GM12864 (cell line): ENCODE measurements around the gene CPNE5.

Source experiments
- DNase-seq: peaks from one replicate; pipeline ENCODE4 v3.0.0-alpha.2; 2011; ENCODE audit warnings: low read depth
- H3K4me3 ChIP-seq: 2 replicates; pipeline ENCODE4 v1.5.1; 2011; ENCODE audit warnings: mild to moderate bottlenecking, low read depth, low read length, control low read depth
- TF ChIP-seq, protein P1 (sequence below): IDR thresholded peaks from 2 replicates; pipeline ENCODE4 v1.5.1; 2011; ENCODE audit warnings: low read depth, mild to moderate bottlenecking, moderate library complexity, low read length, control low read depth, inconsistent platforms; ENCODE audit errors: missing control alignments

The CPNE5 gene

DNA sequence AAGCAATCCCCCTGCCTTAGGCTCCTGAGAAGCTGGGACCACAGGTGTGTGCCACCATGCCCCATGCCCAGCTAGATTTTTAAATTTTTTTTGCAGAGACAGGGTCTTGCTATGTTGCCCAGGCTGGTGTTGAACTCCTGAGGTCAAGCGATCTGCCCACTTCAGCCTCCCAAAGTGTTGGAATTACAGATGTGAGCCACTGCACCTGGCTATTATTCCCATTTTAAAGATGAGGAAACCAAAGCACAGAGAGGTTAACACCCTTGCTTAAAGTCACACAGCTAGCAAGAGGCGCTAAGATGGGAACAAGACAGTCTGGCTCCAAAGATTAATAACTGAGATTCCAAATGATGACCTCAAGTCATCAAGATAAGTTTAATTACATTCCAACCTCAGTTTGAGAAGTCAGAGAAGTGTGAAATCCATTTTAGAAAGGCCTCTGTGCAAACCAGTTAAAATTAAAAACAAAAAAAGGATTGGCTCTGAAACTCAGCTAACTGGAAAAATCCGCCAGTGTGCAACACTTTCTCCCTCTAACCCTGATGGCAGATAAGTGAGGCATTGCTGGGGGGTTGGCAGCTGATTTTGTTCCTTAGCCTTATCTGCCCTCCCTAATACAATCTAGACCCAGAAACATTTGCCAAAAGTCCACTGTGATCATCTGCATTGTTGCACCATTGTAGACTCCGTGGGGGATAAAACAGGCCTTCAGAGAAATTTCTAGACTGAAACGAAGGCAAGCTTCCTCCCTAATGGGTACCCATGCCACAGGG, 55.5 kb downstream of the CPNE5 start:
- no peak overlapping the region for H3K4me3 ChIP-seq
- TF ChIP-seq, protein P1, sequence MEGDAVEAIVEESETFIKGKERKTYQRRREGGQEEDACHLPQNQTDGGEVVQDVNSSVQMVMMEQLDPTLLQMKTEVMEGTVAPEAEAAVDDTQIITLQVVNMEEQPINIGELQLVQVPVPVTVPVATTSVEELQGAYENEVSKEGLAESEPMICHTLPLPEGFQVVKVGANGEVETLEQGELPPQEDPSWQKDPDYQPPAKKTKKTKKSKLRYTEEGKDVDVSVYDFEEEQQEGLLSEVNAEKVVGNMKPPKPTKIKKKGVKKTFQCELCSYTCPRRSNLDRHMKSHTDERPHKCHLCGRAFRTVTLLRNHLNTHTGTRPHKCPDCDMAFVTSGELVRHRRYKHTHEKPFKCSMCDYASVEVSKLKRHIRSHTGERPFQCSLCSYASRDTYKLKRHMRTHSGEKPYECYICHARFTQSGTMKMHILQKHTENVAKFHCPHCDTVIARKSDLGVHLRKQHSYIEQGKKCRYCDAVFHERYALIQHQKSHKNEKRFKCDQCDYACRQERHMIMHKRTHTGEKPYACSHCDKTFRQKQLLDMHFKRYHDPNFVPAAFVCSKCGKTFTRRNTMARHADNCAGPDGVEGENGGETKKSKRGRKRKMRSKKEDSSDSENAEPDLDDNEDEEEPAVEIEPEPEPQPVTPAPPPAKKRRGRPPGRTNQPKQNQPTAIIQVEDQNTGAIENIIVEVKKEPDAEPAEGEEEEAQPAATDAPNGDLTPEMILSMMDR, result no peak
- DNase-seq, result no peak

DNA sequence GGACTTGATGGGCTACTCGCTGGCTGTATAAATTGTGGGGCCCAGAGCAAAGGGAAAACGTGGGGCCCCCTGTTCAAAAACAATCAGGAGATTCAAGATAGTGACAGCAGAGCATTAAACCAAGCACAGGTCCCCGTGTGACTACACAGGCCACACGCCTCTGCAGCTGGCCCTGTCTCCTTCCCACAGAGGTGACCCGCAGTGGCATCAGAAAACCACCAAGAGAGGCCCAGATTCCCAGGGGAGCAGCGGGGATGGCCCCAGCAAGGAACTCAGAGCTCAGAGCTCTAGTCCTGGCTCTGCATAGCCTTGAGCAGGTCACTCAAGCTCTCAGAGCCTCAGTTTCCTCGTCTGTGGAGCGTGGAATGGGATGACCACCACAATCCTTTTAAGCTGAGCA, 57.6 kb downstream of the CPNE5 start:
- DNase-seq, result no peak
- no peak overlapping the region for H3K4me3 ChIP-seq
- TF ChIP-seq, protein P1, result no peak

DNA sequence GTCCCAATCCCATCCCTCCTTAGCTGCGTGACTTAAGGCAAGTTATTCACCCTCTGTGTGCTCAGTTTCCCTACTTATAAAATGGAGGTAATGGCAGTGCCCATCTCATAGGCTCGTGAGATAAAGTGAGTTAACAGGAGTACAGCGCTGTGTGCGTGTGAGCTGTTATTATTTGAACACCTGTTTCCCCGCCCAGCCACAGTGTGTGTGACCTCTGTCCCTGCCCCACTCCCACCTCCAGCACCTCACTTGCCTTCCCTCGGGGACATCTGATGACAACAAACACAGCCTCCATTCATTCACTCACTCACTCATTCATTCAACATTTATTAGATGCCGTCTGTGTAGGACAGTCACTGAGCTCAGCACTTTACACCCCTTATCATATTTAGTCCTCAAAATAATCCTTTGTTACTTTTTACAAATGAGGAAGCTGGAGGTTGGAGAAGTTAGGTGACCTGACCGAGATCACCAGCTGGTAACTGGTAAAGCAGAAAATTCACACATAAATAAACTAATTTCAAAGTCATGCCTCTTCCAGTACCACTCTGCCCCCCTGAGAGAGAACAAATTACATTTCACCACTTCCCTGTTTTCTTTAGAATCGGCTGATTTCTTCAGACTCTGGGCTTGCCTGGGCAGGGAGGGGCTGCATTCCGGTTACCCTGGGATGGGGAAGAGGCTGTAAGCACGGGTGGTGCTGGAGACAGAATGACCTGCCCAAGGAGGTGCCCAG, 58.6 kb downstream of the CPNE5 start:
- H3K4me3 ChIP-seq, result no peak overlapping the region
- DNase-seq, result no peak
- TF ChIP-seq, protein P1, result no peak

DNA sequence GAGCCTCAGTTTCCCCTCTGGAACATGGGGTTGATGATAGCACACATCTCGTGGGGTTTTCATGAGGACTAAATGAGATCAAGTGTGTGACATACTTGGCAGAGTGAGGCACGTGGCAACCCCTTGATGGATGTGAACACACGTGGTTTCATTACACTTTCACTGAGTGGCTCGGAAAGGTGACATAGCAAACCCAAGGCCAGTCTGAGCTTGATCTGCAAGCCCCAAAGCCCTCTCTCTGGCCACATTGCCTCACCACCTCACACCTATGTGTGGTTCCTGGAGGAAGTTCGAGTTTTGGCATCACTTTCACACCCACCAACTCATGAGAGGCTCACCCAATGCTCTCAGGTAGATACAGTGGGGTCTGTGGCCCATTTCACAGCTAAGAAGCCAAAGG, 60.0 kb downstream of the CPNE5 start:
- H3K4me3 ChIP-seq, result no peak overlapping the region

DNA sequence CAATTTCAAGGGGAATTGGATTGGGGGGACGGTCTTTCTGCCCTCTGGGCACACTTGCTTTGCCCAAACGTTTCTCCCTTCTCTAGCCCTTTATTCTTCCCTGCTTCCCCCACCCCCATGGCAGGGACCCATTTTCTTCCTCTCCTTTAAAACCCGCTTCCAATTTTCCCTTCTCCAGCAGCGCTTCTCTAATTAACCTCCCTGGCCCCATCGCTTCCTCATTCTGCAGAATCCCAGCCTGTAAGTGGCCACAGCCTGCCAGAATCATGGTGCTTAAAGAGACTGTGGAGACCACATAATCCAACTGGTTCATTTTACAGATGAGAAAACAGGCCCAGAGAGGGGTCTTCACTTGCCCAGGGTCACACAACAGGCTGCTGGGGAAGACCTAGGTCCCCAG, 61.4 kb downstream of the CPNE5 start:
- TF ChIP-seq, protein P1, result no peak
- no peak overlapping the region for H3K4me3 ChIP-seq
- no peak for DNase-seq

More for the DNA sequence above, 60.0 kb downstream of the CPNE5 start:
- DNase-seq, result no peak
- TF ChIP-seq, protein P1, result no peak

DNA sequence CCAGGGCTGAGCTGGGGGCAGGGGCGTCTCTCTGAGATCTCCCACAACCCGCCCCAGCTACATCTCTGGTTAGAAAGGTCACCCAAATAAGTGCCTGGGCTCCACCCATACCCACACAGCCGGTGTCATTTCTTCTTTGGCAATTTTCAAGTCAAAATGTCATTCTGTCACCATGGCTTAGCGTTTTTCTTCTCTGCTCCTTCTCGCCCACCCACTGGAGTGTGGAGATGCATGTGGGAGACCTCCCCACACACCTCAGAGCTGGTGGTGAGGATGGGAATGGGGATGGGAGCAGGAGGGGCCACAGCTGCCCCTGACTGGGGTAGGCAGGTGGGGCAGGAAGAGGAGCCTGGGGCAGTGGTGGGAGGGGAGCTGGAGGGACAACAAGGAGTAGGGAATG, 63.1 kb downstream of the CPNE5 start:
- DNase-seq, result no peak
- no peak overlapping the region for H3K4me3 ChIP-seq
- TF ChIP-seq, protein P1, result no peak
